Right lobe of liver (tissue), 6 donors: ENCODE measurements around the gene SLC25A15. TPM values are rescaled to one million over a fixed set of nuclear protein-coding genes. Genes with fewer than 3 reads are reported as not detected.
"Not testable (repeated sequence)": the region's sequence is repeated elsewhere in the genome, so short reads cannot be mapped to it uniquely, and the experiment has no call there.

ENCODE experiments used
- ATAC-seq, 4 donors: fragments of 200-7000 bp; cut with Tn5 transposase; one replicate each; pipeline ENCODE4 v1.9.1; 2020; ENCODE audit warnings: mild to moderate bottlenecking in 4 of 4, moderate library complexity in 4 of 4
- DNase-seq, 3 donors: peaks; one replicate each; pipeline ENCODE4 v3.0.0-alpha.2; 2020
- H3K27ac ChIP-seq, 3 donors: fragments of 200-600 bp; one replicate each; pipeline ENCODE4 v1.8.0; 2022
- H3K27me3 ChIP-seq, 2 donors: fragments of 200-600 bp; one replicate each; pipeline ENCODE4 v1.8.0; 2022
- H3K36me3 ChIP-seq, 4 donors: fragments of 200-600 bp; sonication (generic) in 1 of 4; one replicate each; pipeline versions ENCODE4 v1.5.1 to v1.8.0; 2017 to 2022; ENCODE audit warnings: control low read depth in 1 of 4
- H3K4me1 ChIP-seq, 4 donors: fragments of 200-600 bp; sonication (generic) in 1 of 4; one replicate each; pipeline versions ENCODE4 v1.5.1 to v1.8.0; 2017 to 2022; ENCODE audit warnings: control low read depth in 1 of 4
- H3K4me3 ChIP-seq, 3 donors: fragments of 200-600 bp; one replicate each; pipeline ENCODE4 v1.8.0; 2022
- H3K9me3 ChIP-seq, 4 donors: fragments of 200-600 bp; sonication (generic) in 1 of 4; one replicate each; pipeline versions ENCODE4 v1.5.1 to v1.8.0; 2017 to 2022; ENCODE audit warnings: control low read depth in 1 of 4
- POLR2A ChIP-seq: fragments of 450-650 bp; IDR thresholded peaks from one replicate; pipeline ENCODE4 v1.6.1; 2017; ENCODE audit warnings: antibody characterized with exemption, mild to moderate bottlenecking
- WGBS: methylation state at CpG from one replicate; pipeline ENCODE4 v1.1.6; 2018; ENCODE audit warnings: low coverage, low lambda C conversion rate; ENCODE audit not compliant: insufficient coverage; ENCODE audit errors: missing lambda C conversion rate; 5-methylcytosine and 5-hydroxymethylcytosine counted together
- intact Hi-C, 2 donors: fragments of 100-400 bp; cut with DNase I; formaldehyde crosslinking; loops; one replicate each; pipeline versions ENCODE4 v1.11.2 to v1.14.1; 2022
- microRNA counts: library from miRNA; unstranded; fragments of <30 nt; microRNA quantifications from one replicate; lab custom pipeline; 2016
- microRNA-seq, 2 donors: library from miRNA; unstranded; fragments of <30 nt; microRNA quantifications; one replicate each; pipeline ENCODE4, GENCODE V29; 2019 to 2020
- small RNA-seq, 2 experiments: library from RNA; depleted of rRNA; stranded (forward); fragments of <200 nt; gene quantifications; one replicate each; pipeline ENCODE3, GENCODE V24; 2016
- total RNA-seq, 6 experiments: library from RNA; depleted of rRNA in 2 of 6; stranded (reverse); fragments of >200 nt in 2 of 6; fragmentation: NEBNext Ultra II Directional in 3 of 6; extraction: Animal tissue kit (Norgen Biotek cat#: 25700) in 3 of 6; gene quantifications; one replicate each; pipeline versions ENCODE4 v1.1.0 to v1.2.4, GENCODE V29; 2016 to 2023
- TF ChIP-seq, protein P1 (sequence below), 4 donors: fragments of 200-600 bp in 3 of 4; fragments of 450-650 bp in 1 of 4; IDR thresholded peaks; one replicate each; pipeline versions ENCODE4 v1.5.1 to v1.8.0; 2016 to 2022; ENCODE audit warnings: antibody characterized with exemption in 4 of 4, mild to moderate bottlenecking in 2 of 4
- donor health status: DM: no; HTN: yes; CAD: no.
- donor health status: DM: no; HTN: no; CAD: no.
- donor health status: DM: no; HTN: no; CAD: no.
- donor health status: DM: no; HTN: yes; CAD: no.
- donor health status: DM: no; HTN: yes; CAD: no.

SLC25A15 gene
- total RNA-seq, 6 experiments from 2014 or later: 28.0 to 168 (median 79.9) TPM

GRCh38 chr13:40818926-40819325, 29.5 kb downstream of the SLC25A15 start:
- H3K27ac ChIP-seq: no peak overlapping the region
- intact Hi-C loops: no loop called here
- peaks cover 0 to 3% (median 0%) of the 10 kb centered on the region in 4 donors for H3K36me3 ChIP-seq
- TF ChIP-seq, protein P1, sequence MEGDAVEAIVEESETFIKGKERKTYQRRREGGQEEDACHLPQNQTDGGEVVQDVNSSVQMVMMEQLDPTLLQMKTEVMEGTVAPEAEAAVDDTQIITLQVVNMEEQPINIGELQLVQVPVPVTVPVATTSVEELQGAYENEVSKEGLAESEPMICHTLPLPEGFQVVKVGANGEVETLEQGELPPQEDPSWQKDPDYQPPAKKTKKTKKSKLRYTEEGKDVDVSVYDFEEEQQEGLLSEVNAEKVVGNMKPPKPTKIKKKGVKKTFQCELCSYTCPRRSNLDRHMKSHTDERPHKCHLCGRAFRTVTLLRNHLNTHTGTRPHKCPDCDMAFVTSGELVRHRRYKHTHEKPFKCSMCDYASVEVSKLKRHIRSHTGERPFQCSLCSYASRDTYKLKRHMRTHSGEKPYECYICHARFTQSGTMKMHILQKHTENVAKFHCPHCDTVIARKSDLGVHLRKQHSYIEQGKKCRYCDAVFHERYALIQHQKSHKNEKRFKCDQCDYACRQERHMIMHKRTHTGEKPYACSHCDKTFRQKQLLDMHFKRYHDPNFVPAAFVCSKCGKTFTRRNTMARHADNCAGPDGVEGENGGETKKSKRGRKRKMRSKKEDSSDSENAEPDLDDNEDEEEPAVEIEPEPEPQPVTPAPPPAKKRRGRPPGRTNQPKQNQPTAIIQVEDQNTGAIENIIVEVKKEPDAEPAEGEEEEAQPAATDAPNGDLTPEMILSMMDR (IDR thresholded peaks at IDR 0.05): no peak
- no peak for TF ChIP-seq POLR2A
- H3K4me3 ChIP-seq: no peak overlapping the region
- WGBS: 76% methylated on average over 5 of the region's 5 CpGs
- no peak for DNase-seq
- H3K4me1 ChIP-seq: no peaks in the 10 kb centered on the region
- no peaks in the 10 kb centered on the region for H3K27me3 ChIP-seq
- ATAC-seq: no peak
- no peaks in the 10 kb centered on the region for H3K9me3 ChIP-seq

DNA sequence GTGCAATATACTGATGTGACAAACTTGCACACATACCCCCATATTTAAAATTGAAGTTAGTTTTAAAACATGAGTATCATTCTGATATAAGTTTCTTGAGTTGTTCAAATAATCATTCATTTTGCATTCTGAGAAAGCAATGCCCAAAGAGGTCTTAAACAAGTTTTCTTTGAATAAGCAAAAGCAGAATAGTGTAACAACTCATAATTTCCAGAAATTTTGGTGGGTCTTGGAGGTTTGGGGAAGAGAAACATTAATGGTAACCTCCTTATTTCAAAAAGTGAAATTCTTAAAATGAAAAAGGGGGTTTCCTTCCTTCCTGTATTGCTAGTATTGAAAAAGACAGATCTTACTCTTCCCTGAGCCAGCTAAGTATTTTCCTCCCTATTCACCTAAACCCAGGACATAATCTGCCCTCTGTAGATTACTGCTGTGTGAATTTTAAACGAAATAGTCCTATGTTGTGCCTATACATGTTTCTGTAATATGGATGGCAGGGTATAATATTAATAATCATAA, 30.4 kb downstream of the SLC25A15 start:
- intact Hi-C loops: no loop called here
- WGBS: 83% methylated on average over 1 of the region's 1 CpG
- Histone ChIP-seq H3K4me1 (no peaks in the 10 kb centered on the region), H3K4me3 (no peak overlapping the region), H3K27ac (no peak overlapping the region), H3K27me3 (no peaks in the 10 kb centered on the region), H3K9me3 (no peaks in the 10 kb centered on the region), H3K36me3 (no peaks in the 10 kb centered on the region)
- DNase-seq: no peak
- no peak for TF ChIP-seq POLR2A
- TF ChIP-seq, protein P1 (IDR thresholded peaks at IDR 0.05): no peak
- no peak for ATAC-seq

DNA sequence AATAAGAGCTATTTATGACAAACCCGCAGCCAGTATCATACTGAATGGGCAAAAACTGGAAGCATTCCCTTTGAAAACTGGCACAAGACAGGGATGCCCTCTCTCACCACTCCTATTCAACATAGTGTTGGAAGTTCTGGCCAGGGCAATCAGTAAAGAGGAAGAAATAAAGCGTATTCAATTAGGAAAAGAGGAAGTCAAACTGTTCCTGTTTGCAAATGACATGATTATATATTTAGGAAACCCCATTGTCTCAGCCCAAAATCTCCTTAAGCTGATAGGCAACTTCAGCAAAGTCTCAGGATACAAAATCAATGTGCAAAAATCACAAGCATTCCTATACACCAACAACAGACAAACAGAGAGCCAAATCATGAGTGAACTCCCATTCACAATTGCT, 50.3 kb downstream of the SLC25A15 start:
- H3K4me3 ChIP-seq, DNase-seq, H3K27me3 ChIP-seq, ATAC-seq, H3K36me3 ChIP-seq, intact Hi-C loops, H3K27ac ChIP-seq, H3K9me3 ChIP-seq, H3K4me1 ChIP-seq: not testable (repeated sequence)
- WGBS: 70% methylated on average over 2 of the region's 2 CpGs

- H3K27me3 ChIP-seq, intact Hi-C loops, H3K9me3 ChIP-seq, H3K27ac ChIP-seq, H3K36me3 ChIP-seq, H3K4me3 ChIP-seq, ATAC-seq, DNase-seq, H3K4me1 ChIP-seq: not testable (repeated sequence)
- 83% methylated on average over 1 of the region's 2 CpGs for WGBS
Measured at GRCh38 chr13:40840955-40841354, 51.5 kb downstream of the SLC25A15 start.

MicroRNAs within 50 kb of the gene (microRNA counts, 767-probe panel; counts per million panel counts)
- microRNA hsa-miR-621 (lab: Ali Mortazavi, UCI): 237 counts per million

Small RNA genes lying within 50 kb of the gene (microRNA-seq; reads per million reads assigned to microRNA genes)
- gene MIR621: 0 reads per million in 2 donors

Small RNA genes lying within 50 kb of the gene (small RNA-seq; reads per million reads assigned to genes)
- 0 reads per million in 2 experiments for gene MIR621

Other genes starting within 250 kb of the SLC25A15 start
- 10 to 100 TPM; 12.3 to 27.7 (median 14.6) TPM for gene FOXO1, start 123.0 kb upstream of the SLC25A15 start, total RNA-seq
- 10 to 100 TPM; 13.6 to 24.3 (median 20.0) TPM for gene MRPS31, start 18.4 kb upstream of the SLC25A15 start, total RNA-seq
- 10 to 100 TPM; 24.1 to 35.4 (median 31.0) TPM for gene ELF1, start 229.7 kb downstream of the SLC25A15 start, total RNA-seq